Liver (tissue), 9 donors: Measurements from ENCODE around the gene FBN1. TPM values are rescaled to one million over a fixed set of nuclear protein-coding genes. Genes with fewer than 3 reads are reported as not detected.

Source experiments
- DNase-seq: peaks from one replicate; pipeline ENCODE4 v3.0.0-alpha.2; 2017; ENCODE audit warnings: low spot score
- H3K27ac ChIP-seq, 2 donors: one replicate each; pipeline ENCODE4 v1.7.0; 2013; ENCODE audit warnings: inconsistent platforms in 2 of 2, low read length in 2 of 2, control low read depth in 1 of 2, low read depth in 1 of 2, mild to moderate bottlenecking in 1 of 2
- H3K27me3 ChIP-seq, 4 donors: one replicate each; pipeline versions ENCODE4 v1.6.1 to v1.7.0; 2013; ENCODE audit warnings: low read length in 3 of 4, inconsistent platforms in 1 of 4, mild to moderate bottlenecking in 1 of 4, moderate library complexity in 1 of 4; ENCODE audit not compliant: control insufficient read depth in 4 of 4, insufficient read depth in 4 of 4
- H3K36me3 ChIP-seq, 4 donors: one replicate each; pipeline versions ENCODE4 v1.6.1 to v1.7.0; 2013; ENCODE audit warnings: low read length in 3 of 4, mild to moderate bottlenecking in 3 of 4, low read depth in 1 of 4, moderate library complexity in 1 of 4; ENCODE audit not compliant: control insufficient read depth in 4 of 4, insufficient read depth in 3 of 4
- H3K4me1 ChIP-seq, 4 donors: one replicate each; pipeline versions ENCODE4 v1.6.1 to v1.7.0; 2013; ENCODE audit warnings: low read length in 3 of 4, mild to moderate bottlenecking in 3 of 4, moderate library complexity in 1 of 4; ENCODE audit not compliant: control insufficient read depth in 4 of 4, insufficient read depth in 4 of 4
- H3K4me3 ChIP-seq, 3 donors: one replicate each; pipeline versions ENCODE4 v1.6.1 to v1.7.0; 2013; ENCODE audit warnings: low read length in 3 of 3, control low read depth in 1 of 3, low read depth in 1 of 3, mild to moderate bottlenecking in 1 of 3
- H3K9ac ChIP-seq, 2 donors: one replicate each; pipeline ENCODE4 v1.7.0; 2013; ENCODE audit warnings: low read length in 2 of 2, mild to moderate bottlenecking in 2 of 2, moderate library complexity in 2 of 2, control low read depth in 1 of 2, low read depth in 1 of 2
- H3K9me3 ChIP-seq, 4 donors: one replicate each; pipeline versions ENCODE4 v1.6.1 to v1.7.0; 2013; ENCODE audit warnings: low read length in 3 of 4; ENCODE audit not compliant: control insufficient read depth in 4 of 4
- ATF3 ChIP-seq: IDR thresholded peaks from 2 replicates; pipeline ENCODE4 v1.6.1; 2016; ENCODE audit warnings: antibody characterized with exemption
- FOXA1 ChIP-seq: IDR thresholded peaks from 2 replicates; pipeline ENCODE4 v1.6.1; 2016; ENCODE audit warnings: antibody characterized with exemption
- GABPA ChIP-seq, 2 donors: IDR thresholded peaks in 1 of 2; conservative IDR thresholded peaks in 1 of 2; 2 replicates each; pipeline ENCODE4 v1.6.1; 2016; ENCODE audit warnings: antibody characterized with exemption in 2 of 2, mild to moderate bottlenecking in 1 of 2, moderate library complexity in 1 of 2
- HNF4A ChIP-seq, 2 donors: conservative IDR thresholded peaks; 2 replicates each; pipeline ENCODE4 v1.6.1; 2016; ENCODE audit warnings: antibody characterized with exemption in 2 of 2, mild to moderate bottlenecking in 2 of 2
- HNF4G ChIP-seq: IDR thresholded peaks from 2 replicates; pipeline ENCODE4 v1.6.1; 2016; ENCODE audit warnings: antibody characterized with exemption
- JUND ChIP-seq, 2 donors: IDR thresholded peaks; 2 replicates each; pipeline ENCODE4 v1.6.1; 2016; ENCODE audit warnings: antibody characterized with exemption in 2 of 2
- MAX ChIP-seq: IDR thresholded peaks from 2 replicates; pipeline ENCODE4 v1.6.1; 2016; ENCODE audit warnings: antibody characterized with exemption
- RXRA ChIP-seq, 2 donors: IDR thresholded peaks; 2 replicates each; pipeline ENCODE4 v1.6.1; 2017 to 2018; ENCODE audit warnings: antibody characterized with exemption in 2 of 2, mild to moderate bottlenecking in 1 of 2
- SP1 ChIP-seq: IDR thresholded peaks from 2 replicates; pipeline ENCODE4 v1.6.1; 2018; ENCODE audit warnings: antibody characterized with exemption, mild to moderate bottlenecking
- YY1 ChIP-seq: IDR thresholded peaks from 2 replicates; pipeline ENCODE4 v1.6.1; 2016; ENCODE audit warnings: antibody characterized with exemption, mild to moderate bottlenecking
- ZBTB33 ChIP-seq: IDR thresholded peaks from 2 replicates; pipeline ENCODE4 v1.6.1; 2016; ENCODE audit warnings: antibody characterized with exemption
- WGBS: extraction: QIAGEN DNeasy Blood & Tissue Kit; methylation state at CpG from one replicate; pipeline ENCODE4 v1.1.7; 2013; 5-methylcytosine and 5-hydroxymethylcytosine counted together
- polyA plus RNA-seq, 2 donors: library from polyadenylated mRNA; stranded (reverse) in 1 of 2; unstranded in 1 of 2; fragments of 200-250 nt in 1 of 2; fragments of >200 nt in 1 of 2; fragmentation: Nextera tagmentation in 1 of 2; extraction: Ambion mirVana in 1 of 2; gene quantifications; one replicate each; pipeline versions ENCODE4 v1.2.1 to v1.2.3, GENCODE V29; 2013 to 2015
- total RNA-seq, 2 donors: library from RNA; depleted of rRNA; stranded (reverse); fragments of >200 nt; gene quantifications; one replicate each; pipeline ENCODE4 v1.2.3, GENCODE V29; 2014
- TF ChIP-seq, protein P1 (sequence below): fragments of 150-350 bp; IDR thresholded peaks from 2 replicates; pipeline ENCODE4 v1.5.1; 2017; ENCODE audit warnings: improper control_type of control experiment, low read depth, low read length; ENCODE audit not compliant: missing input control
- donor health status: healthy.
- donor health status: healthy.
- donor health status: healthy.
- donor health status: healthy.
- donor health status: healthy.

FBN1 gene
- total and polyA plus RNA-seq, 4 donors: 1.3 to 20.1 (median 12.4) TPM

DNA sequence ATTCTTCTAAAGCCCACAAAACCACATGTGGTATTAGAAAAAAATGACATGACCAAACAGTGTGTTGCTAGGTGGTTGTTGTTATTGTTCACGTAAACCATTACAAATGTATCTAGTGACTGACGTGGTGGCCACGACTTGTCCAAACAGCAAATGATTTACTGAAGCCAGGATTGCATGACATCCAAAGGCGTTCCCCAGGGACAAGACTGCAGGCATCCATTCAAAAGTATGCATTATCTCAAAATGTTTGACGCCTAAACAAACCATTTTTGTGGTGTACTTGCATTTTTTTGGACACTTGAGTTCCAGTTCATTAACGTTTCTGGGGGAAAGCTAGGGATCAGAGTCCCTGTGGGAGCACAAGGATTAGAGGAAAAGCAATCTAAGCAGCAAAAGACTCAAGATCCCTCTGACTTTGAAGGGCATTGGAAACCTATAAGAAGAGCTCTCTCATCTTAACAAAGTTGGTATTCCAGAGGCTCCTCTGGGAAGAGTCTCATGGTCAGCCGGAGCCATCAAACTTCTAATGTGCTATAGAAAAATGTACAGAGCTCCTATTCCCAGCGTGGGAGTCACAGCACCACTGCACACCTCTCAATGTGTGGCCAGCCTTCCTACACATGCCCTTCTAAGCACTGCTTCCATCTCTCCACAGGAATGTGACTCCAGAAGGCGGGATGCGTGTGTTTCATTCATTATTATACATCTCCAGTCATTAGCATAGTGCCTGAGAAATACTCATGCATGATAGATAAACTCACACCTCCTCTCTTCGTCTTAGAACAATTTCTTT is 62.9 kb downstream of the FBN1 start:
- no peaks in the 10 kb centered on the region for H3K4me1 ChIP-seq
- H3K27ac ChIP-seq: no peak overlapping the region
- TF ChIP-seq SP1 (no peak), GABPA (IDR thresholded peaks at IDR 0.05 in 1 of 2, conservative IDR thresholded peaks at IDR 0.05 in 1 of 2) (no peak), HNF4A (conservative IDR thresholded peaks at IDR 0.05) (no peak), HNF4G (no peak), ZBTB33 (no peak), YY1 (no peak), ATF3 (no peak), MAX (no peak)
- H3K4me3 ChIP-seq: no peak overlapping the region
- H3K36me3 ChIP-seq: no peaks in the 10 kb centered on the region
- no peak overlapping the region for H3K9ac ChIP-seq
- no peaks in the 10 kb centered on the region for H3K9me3 ChIP-seq
- WGBS: 77% methylated on average over 11 of the region's 11 CpGs
- H3K27me3 ChIP-seq: no peaks in the 10 kb centered on the region
- DNase-seq: no peak

GRCh38 chr15:48581219-48581618 is 64.3 kb downstream of the FBN1 start:
- WGBS: 83% methylated on average over 4 of the region's 4 CpGs
- Histone ChIP-seq H3K4me1 (no peaks in the 10 kb centered on the region), H3K4me3 (no peak overlapping the region), H3K36me3 (no peaks in the 10 kb centered on the region), H3K9ac (no peak overlapping the region), H3K27ac (no peak overlapping the region), H3K9me3 (no peaks in the 10 kb centered on the region), H3K27me3 (no peaks in the 10 kb centered on the region)
- TF ChIP-seq RXRA (IDR thresholded peaks at IDR 0.05): no peak
- TF ChIP-seq ATF3: no peak
- DNase-seq: no peak

GRCh38 chr15:48580736-48581135 is 64.8 kb downstream of the FBN1 start:
- H3K9me3 ChIP-seq: no peaks in the 10 kb centered on the region
- no peak for DNase-seq
- H3K9ac ChIP-seq: no peak overlapping the region
- no peak overlapping the region for H3K27ac ChIP-seq
- H3K4me3 ChIP-seq: no peak overlapping the region
- 79% methylated on average over 2 of the region's 2 CpGs for WGBS
- H3K27me3 ChIP-seq: no peaks in the 10 kb centered on the region
- TF ChIP-seq HNF4G: no peak
- TF ChIP-seq GABPA (IDR thresholded peaks at IDR 0.05 in 1 of 2, conservative IDR thresholded peaks at IDR 0.05 in 1 of 2): no peak
- TF ChIP-seq FOXA1: no peak
- TF ChIP-seq JUND (IDR thresholded peaks at IDR 0.05): no peak
- TF ChIP-seq YY1: no peak
- TF ChIP-seq, protein P1, sequence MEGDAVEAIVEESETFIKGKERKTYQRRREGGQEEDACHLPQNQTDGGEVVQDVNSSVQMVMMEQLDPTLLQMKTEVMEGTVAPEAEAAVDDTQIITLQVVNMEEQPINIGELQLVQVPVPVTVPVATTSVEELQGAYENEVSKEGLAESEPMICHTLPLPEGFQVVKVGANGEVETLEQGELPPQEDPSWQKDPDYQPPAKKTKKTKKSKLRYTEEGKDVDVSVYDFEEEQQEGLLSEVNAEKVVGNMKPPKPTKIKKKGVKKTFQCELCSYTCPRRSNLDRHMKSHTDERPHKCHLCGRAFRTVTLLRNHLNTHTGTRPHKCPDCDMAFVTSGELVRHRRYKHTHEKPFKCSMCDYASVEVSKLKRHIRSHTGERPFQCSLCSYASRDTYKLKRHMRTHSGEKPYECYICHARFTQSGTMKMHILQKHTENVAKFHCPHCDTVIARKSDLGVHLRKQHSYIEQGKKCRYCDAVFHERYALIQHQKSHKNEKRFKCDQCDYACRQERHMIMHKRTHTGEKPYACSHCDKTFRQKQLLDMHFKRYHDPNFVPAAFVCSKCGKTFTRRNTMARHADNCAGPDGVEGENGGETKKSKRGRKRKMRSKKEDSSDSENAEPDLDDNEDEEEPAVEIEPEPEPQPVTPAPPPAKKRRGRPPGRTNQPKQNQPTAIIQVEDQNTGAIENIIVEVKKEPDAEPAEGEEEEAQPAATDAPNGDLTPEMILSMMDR: no peak
- no peaks in the 10 kb centered on the region for H3K4me1 ChIP-seq
- no peaks in the 10 kb centered on the region for H3K36me3 ChIP-seq
